ENCODE results near the gene FGF18.
"Not testable (repeated sequence)": the region's sequence is repeated elsewhere in the genome, so short reads cannot be mapped to it uniquely, and the experiment has no call there.

FGF18 gene

GRCh38 chr5:171398660-171399059 lies 20.8 kb upstream of the FGF18 start:
- not testable (repeated sequence) for DNase-seq (ENCODE audit: low read depth in 2 of 3, low spot score in 1 of 3)

- DNase-seq (ENCODE audit: low read depth in 2 of 3, low spot score in 1 of 3) = no peak
Measured at GRCh38 chr5:171400169-171400568, 19.3 kb upstream of the FGF18 start.

GRCh38 chr5:171401167-171401947 lies 18.1 kb upstream of the FGF18 start:
- DNase-seq (ENCODE audit: low read depth in 2 of 3, low spot score in 1 of 3) = no peak

- not testable (repeated sequence) for DNase-seq (ENCODE audit: low read depth in 2 of 3, low spot score in 1 of 3)
Measured at GRCh38 chr5:171402751-171403150, 16.7 kb upstream of the FGF18 start.

- no peak for DNase-seq (ENCODE audit: low read depth in 2 of 3, low spot score in 1 of 3)
Measured at GRCh38 chr5:171405615-171406014, 13.8 kb upstream of the FGF18 start.

- no peak for DNase-seq (ENCODE audit: low read depth in 2 of 3, low spot score in 1 of 3)
Measured at GRCh38 chr5:171407234-171407633, 12.2 kb upstream of the FGF18 start.

GRCh38 chr5:171409164-171410136 lies 10.0 kb upstream of the FGF18 start:
- DNase-seq (ENCODE audit: low read depth in 2 of 3, low spot score in 1 of 3) = no peak

- DNase-seq (ENCODE audit: low read depth in 2 of 3, low spot score in 1 of 3) = no peak
Measured at GRCh38 chr5:171410181-171410580, 9.3 kb upstream of the FGF18 start.

GRCh38 chr5:171412186-171412585 lies 7.3 kb upstream of the FGF18 start:
- no peak for DNase-seq (ENCODE audit: low read depth in 2 of 3, low spot score in 1 of 3)

- DNase-seq (ENCODE audit: low read depth in 2 of 3, low spot score in 1 of 3) = no peak
Measured at GRCh38 chr5:171413153-171413910, 6.1 kb upstream of the FGF18 start.

GRCh38 chr5:171413993-171414392 lies 5.5 kb upstream of the FGF18 start:
- not testable (repeated sequence) for DNase-seq (ENCODE audit: low read depth in 2 of 3, low spot score in 1 of 3)

- DNase-seq (ENCODE audit: low read depth in 2 of 3, low spot score in 1 of 3) = no peak
Measured at GRCh38 chr5:171415115-171415730, 4.2 kb upstream of the FGF18 start.

- no peak for DNase-seq (ENCODE audit: low read depth in 2 of 3, low spot score in 1 of 3)
Measured at GRCh38 chr5:171416160-171417049, 3.0 kb upstream of the FGF18 start.

- peak; percentile 39 to 53 (median 47) for DNase-seq (ENCODE audit: low read depth in 2 of 3, low spot score in 1 of 3)
Measured at GRCh38 chr5:171418316-171418981, 998 bp upstream of the FGF18 start.

GRCh38 chr5:171419688-171420430 lies 412 bp downstream of the FGF18 start:
- DNase-seq (ENCODE audit: low read depth in 2 of 3, low spot score in 1 of 3) = no peak

GRCh38 chr5:171420431-171421241 lies 1.2 kb downstream of the FGF18 start:
- no peak for DNase-seq (ENCODE audit: low read depth in 2 of 3, low spot score in 1 of 3)

GRCh38 chr5:171421331-171422262 lies 2.1 kb downstream of the FGF18 start:
- no peak for DNase-seq (ENCODE audit: low read depth in 2 of 3, low spot score in 1 of 3)
